Anterior cingulate cortex (tissue), 58 donors: ENCODE results near the gene THPO.

ENCODE experiments used
- DNase-seq, 58 donors: peaks; one replicate each; lab custom pipeline; 2025; lab: John Stamatoyannopoulos, UW

Gene THPO

GRCh38 chr3:184377882-184378445 is at the start of gene THPO:
Gene THPO, minus strand, starts transcription at chr3:184378207. Its CDS starts 1,948 bp downstream, at chr3:184376259.
- peak in 3 of 58 donors; percentile 17 to 33 (median 20) for DNase-seq

DNA sequence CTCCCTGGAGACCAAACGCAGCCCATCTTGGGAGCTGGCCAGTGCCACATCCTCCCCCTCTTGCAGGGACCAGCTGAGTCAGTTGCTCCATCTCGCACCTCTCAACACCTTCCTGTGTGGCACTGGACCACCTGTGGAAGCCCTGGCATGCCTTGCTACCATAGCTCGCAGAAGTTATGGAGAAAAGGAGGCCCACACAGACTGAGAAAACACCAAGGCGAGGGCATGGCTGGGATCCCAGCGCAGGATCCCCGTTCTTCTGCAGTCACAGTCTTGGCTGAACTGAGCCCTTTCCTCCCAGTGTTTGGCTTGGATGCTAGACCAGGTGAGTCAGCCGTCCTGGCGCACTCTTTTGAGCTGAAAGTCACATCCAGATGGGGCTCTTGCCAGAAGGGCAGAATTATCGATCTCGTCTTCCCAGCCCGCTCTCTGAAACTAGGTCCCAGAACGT is 48.7 kb upstream of the THPO start:
- DNase-seq, result no peak

DNA sequence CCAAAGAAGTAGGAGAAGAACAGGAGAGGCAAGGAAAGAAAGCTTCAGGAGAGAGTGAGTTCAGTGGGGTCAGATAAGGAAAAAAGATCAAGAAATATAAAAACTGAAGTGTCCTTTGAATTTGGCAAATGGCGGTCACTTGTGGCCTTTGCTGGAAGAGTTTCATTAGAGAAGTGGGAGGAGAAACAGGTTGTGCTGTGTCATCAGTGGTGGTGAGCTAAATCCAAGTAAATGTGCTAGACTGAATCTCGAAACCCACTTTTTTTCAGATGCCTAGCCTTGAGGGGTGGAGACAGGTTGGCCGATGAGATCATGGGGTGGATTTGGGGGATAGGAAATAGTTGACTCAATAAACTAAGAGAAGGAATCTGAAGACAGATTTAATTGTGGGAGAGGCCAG is 45.6 kb upstream of the THPO start:
- DNase-seq, result no peak

DNA sequence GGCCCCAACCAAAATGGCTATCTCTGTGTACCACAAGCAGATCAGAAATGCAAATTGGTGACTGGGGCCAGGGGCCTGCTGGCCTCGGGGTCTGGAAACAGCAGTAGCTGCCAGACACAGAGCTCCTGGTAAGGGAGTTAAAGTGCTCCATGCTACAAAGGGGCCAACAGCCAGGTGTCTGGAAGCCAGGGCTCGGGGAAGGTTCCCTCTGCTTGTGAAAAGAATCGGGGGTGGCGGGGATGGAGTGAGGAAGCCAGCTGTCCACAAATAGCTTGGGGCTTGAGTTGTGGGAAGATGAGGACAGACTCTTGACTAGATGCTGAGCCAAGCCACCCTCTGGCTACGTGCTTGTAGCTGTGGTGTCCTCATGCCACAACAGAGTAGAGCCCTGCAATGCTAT is 41.2 kb upstream of the THPO start:
- DNase-seq, result peak in 3 of 58 donors; percentile 6 to 40 (median 26)

DNA sequence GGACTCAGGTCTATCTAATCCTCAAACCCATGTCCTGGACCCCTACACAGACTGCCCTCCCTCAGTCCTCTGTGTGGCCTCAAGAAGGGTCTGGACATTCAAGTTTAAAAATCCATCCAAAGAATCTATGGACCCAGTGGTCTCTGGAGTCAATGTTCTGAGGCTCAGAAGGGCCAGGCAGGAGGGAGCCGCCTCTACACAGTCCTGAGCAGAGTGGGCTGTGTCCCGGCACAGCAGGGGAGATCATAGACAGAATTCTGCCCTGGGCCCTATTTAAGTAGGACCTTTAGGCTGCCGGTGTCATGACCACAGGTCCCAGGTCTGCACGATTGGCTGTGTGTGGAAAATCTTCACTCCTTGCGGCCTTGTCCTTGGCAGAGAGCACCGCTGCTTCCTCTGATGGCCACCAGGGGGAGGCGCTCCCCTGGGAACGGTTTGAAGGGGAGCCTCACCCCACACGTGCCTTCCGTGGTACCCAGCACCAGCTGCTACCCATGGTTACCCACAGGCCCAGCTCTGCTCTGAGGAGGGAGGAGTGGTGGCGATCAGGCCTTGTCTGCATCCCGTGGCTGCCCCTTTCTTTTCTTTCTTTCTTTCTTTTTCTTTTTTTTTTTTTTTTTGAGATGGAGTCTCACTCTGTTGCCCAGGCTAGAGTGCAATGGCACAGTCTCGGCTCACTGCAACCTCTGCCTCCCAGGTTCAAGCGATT is 39.8 kb upstream of the THPO start:
- peak in 51 of 58 donors; percentile 7 to 64 (median 33) for DNase-seq

GRCh38 chr3:184415203-184415490 is 37.1 kb upstream of the THPO start:
- no peak for DNase-seq

DNA sequence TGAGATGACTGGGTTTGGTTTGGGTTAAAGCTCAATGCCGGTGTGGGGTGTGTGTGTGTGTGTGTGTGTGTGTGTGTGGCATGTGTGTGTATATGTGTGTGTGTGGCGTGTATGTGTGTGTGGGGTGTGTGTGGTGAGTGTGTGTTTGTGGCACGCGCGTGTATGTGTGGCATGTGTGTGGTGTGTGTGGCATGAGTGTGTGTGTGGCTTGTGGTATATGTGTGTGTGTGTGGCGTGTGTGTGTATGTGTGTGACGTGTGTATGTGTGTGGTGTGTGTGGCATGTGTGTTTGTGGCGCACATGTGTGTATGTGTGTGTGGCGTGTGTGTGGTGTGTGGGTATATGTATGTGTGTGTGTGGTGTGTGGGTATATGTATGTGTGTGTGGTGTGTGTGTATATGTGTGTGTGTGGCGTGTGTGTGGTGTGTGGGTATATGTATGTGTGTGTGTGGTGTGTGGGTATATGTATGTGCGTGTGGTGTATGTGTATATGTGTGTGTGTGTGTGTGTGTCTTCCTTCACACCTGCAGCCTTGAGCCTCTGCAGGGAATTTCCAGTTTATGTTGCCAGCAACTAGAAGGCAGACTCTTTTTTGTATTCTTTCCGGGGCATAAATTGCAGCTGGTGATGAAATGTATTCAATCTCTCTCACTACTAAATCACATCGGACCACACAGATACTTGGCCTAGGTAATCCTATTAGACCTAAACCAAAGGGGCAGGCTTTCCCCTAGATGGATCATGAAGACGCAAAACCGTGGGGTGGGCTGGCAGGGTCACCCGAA is 36.6 kb upstream of the THPO start:
- no peak for DNase-seq

- no peak for DNase-seq
These were observed 32.0 kb upstream of the THPO start for GRCh38 chr3:184409946-184410500.

GRCh38 chr3:184409331-184409926 is 31.4 kb upstream of the THPO start:
- DNase-seq, result no peak

GRCh38 chr3:184405075-184406030 is 27.3 kb upstream of the THPO start:
- no peak for DNase-seq

DNA sequence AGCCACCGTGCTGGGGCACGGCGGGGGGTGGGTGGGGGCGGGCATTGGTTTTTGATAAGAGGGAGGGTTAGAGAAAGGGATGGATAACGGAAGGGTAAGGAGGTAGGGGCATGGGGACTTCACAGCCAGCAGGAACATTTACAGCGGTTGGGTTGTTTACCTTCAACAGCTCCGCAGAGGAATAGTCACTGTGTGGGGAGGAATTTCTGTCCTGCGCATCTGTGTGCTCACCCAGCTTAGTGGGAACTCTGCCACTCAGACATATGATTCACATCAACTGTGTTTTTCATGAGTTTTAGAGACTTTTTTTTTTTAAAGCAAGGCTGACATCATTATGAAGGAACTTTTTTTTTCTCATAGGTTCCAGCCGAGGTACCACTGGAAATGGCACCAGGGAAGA is 21.4 kb upstream of the THPO start:
- peak in 2 of 58 donors; percentile 3 to 41 for DNase-seq

GRCh38 chr3:184395320-184395660 is 17.3 kb upstream of the THPO start:
- DNase-seq, result no peak

DNA sequence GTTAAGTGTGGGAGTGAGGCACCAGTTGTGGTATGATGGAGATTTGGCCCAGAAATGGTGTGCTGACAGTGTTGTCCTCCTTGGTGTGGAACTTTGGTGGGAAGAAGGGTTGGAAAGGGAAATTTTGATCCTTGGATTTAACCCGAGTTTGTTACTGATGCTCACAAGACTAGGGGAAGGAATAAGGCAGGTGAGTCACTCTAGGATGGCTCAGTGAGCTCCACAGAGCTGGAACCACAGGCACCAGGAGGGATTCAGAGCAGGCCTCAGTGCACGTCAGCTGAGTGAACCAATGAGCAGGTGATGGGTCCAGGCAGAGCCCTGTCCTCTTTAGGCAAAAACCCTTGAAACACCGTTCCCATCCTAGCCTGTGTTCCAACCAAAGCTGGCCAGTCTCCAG is 13.3 kb upstream of the THPO start:
- DNase-seq, result no peak

DNA sequence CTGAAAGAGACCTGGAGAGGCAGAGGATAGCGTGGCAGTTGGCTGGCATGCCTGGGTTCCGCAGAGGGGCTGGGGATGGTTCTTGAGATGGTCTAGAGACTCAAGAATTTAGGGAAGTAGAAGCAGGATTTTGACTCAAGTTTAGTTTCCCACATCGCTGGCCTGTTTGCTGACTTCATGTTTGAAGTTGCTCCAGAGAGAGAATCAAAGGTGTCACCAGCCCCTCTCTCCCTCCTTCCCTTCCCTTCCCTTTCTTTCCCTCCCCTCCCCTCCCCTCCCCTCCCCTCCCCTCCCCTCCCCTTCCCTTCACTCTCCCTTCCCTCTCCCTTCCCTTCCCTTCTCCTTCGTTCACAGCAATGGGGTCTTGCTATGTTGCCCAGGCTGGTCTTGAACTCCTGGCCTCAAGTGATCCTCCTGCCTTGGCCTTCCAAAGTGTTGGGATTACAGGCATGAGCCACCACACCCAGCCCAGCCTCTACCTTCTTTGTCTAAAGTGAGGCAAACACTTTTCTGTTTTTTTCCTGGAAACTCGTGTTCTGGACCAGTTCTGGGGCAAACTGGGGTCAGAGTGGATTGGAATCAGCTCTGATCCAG is 12.0 kb upstream of the THPO start:
- DNase-seq, result no peak

DNA sequence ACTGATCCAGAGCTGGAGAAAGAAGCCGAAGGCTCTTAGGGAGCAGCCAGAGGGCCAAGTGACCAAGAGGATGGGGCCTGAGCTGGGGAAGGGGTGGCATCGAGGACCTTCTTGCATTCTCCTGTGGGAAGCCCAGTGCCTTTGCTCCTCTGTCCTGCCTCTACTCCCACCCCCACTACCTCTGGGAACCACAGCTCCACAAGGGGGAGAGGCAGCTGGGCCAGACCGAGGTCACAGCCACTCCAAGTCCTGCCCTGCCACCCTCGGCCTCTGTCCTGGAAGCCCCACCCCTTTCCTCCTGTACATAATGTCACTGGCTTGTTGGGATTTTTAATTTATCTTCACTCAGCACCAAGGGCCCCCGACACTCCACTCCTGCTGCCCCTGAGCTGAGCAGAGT is 11.4 kb upstream of the THPO start:
- no peak for DNase-seq

DNA sequence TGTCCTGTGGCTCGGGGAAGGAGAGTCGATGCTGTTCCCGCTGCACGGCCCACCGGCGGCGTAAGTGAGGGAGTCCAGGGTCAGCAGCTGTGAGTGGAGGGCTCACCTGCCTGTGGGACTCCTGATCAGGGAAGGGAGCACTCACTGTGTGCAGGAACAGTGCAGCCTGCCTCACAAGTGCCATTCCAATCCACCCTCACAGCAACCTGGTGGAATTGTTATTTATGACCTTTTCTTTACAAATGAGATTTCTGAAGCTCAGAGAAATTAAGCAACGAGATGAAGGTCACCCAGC is 10.9 kb upstream of the THPO start:
- DNase-seq, result no peak

DNA sequence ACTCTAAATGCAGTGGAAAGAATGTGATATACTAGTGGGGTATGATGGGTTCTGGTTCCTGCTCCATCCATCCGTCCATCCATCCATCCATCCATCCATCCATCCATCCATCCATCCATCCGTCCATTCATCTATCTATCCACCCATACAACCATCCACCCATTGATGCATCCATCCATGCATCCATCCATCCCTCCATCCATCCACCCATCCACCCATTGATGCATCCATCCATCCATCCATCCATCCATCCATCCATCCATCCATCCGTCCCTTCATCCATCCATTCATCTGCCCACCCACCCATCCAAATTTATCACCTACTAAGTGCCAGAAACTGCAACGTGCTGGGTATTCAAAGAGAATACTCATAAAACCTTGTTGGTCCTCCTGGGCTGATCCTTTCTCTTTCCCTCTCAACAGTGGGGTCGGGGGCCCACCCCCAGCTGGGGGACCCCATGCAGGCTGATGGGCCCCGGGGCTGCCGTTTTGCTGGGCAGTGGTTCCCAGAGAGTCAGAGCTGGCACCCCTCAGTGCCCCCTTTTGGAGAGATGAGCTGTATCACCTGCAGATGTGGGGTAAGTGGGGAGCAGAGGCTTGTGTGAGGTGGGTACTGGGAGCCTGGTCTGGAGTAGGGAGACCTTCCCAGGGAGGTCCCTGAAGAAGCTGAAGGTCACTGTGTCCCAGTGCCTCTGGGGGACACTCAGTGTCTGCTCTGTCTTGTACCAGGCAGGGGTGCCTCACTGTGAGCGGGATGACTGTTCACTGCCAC is 10.3 kb upstream of the THPO start:
- DNase-seq, result no peak

- DNase-seq, result no peak
These were observed 9.2 kb upstream of the THPO start for GRCh38 chr3:184387174-184387714.
